Urothelium cell line (cell line): ENCODE data around the gene CDKAL1.
"Not testable (repeated sequence)": the region's sequence is repeated elsewhere in the genome, so short reads cannot be mapped to it uniquely, and the experiment has no call there.

Experiments used
- DNase-seq: peaks from one replicate; pipeline ENCODE4 v3.0.0; 2011; ENCODE audit warnings: low spot score, mixed read lengths
- FAIRE-seq: peaks from 2 replicates; lab custom pipeline; 2011; peaks lifted over from hg19 to GRCh38; lab: Jason Lieb, UNC

CDKAL1 gene

DNA sequence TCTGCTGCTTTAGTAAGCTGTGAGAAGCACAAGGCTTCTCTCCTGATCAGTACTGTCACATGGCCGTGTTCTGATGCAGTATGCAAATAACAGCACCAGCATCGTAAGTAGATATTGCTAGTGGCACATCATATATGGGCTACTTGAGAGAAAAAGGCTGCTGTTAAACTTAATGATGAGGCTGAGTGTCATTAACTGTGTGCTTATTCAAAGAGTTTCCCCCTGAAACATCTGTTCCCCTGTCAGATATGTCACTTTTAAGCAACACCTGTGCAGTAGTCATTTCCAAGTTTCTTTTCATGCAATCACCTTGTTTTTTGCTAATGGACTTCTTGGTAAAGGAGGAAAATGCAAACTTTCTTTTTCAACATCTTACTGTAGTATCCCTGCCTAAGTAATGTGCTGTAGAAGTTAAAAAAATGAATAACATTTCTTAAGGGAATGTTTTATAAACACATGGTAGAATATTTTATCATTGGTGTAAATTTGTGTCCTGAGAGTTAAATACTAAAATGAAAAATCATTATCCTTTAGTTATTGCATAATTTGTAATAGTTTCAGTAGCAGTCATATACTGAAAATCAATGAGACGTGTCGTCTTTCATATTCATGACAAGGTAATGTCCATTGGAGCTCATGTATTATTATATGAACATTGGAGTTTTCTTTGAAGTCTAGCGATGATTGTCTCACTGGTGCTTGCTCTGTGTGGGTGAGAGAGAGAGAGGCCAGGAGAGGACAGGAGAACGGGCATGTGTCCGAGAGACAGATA lies 366.3 kb downstream of the CDKAL1 start:
- FAIRE-seq (no peak), DNase-seq (no peak)

DNA sequence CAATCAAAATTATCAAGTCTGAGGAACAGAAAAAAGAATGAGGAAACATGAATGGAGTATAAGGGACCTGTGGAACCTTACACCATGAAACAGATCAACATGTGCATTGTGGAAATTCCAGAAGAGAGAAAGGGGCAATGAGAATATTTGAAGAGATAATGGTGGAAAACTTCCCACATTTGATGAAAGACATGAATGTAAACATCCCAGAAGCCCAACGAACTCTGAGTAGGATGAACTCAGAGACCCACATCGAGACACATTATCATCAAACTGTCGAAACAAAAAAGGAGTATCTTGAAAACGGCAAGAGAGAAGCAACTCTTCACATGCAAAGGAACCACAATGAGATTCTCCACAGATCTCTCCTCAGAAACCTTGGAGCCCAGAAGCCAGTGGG lies 371.1 kb downstream of the CDKAL1 start:
- no peak for FAIRE-seq
- DNase-seq, result no peak

DNA sequence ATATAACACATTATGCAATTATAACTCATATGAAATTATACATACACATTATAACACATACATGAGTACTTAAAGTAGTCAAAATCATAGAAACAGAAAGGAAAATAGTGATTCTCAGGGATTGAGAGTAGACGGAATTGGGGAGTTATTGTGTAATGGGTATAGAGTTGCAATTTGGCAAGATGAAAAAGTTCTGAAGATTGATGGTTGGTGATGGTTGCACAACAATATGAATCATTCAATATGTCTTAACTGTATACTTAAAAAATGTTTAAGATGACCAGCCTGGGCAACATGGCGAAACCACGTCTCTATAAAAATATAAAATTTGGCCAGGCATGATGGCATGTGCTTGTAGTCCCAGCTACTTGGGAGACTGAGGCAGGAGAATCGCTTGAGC lies 372.7 kb downstream of the CDKAL1 start:
- FAIRE-seq, result no peak

DNA sequence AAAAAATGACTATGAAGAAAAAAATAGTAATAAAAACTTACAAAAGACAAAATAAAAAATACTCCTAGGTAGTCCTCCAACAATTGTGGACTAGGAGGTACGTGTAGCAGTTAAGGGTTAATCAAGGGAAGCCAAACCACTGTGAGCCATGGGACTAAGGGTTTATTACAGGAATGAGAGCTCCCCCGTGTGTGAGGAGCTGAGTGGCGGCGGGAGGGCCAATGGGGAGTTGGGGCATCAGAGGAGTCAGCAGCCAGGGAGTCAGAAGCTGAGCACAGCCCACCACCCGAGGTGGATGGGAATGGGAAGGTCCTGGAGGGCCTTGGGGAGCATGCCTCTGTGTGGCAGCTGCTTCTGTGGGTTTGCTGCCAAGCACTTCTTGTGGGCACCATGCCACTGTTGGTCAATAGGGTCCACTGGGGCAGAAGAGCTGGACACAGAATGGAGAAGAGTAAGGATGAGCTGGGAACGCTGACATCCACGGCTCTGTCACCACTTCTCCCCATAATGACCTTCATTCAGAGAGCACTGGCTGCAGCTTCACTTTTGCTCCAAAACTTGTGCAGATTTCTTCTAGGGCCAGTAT lies 373.3 kb downstream of the CDKAL1 start:
- FAIRE-seq, result no peak
- no peak for DNase-seq

More for the DNA sequence above, 372.7 kb downstream of the CDKAL1 start:
- no peak for DNase-seq

DNA sequence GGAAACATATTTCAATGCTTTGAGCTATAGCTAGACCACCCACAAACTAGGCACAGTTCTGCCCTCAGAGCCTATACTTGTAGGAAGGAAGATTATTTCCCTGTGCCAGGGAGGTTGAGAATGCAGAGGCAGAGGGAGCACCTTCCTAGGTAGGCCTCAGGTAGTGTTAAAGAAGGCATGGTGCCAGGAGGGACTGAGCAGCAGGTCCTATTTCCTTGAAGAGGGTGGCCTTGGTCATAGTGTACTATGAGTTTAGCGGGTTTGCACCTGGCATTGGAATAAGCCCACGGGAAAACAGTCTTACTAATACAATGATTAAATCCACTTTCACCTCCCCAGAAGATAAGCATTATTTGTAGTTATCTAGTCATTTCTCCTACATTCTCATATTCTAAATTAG lies 375.4 kb downstream of the CDKAL1 start:
- no peak for DNase-seq
- FAIRE-seq, result no peak

DNA sequence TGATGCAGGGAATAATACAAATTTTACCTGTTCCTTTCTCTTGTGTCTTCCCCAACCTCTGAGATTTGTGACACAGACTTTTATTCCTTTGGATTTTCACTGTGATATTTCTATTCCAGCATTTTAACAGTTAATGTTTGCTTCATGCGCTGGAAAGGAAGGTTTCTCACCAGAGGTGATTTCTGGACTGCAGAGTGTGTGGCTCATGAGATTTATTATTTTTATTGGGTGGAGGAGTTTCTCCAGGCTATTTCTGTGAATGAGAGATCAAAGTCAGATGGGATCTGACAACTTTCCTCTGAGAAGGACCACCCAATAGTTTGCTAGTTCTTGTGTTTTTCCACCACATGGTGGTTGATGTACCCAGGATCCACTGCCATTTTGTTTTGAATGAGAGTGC lies 377.5 kb downstream of the CDKAL1 start:
- no peak for FAIRE-seq
- no peak for DNase-seq

DNA sequence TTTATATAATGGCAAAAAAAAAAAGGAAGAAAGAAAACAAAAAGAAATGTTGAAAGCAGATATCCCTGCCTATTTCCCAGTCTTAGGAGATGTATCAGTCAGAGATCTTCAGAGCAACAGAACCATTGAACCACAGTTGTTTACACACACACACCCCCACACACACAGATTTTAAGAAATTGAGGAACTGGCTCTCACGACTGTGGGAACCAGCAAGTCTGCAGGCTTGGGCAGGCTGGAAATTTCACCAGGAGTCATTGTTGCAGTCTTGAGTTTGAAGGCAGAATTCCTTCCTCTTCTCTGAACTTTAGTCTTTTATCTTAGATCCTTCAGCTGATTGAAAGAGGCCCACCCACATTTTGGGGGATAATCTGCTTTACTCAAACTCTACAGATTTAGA lies 380.9 kb downstream of the CDKAL1 start:
- DNase-seq (no peak), FAIRE-seq (no peak)

DNA sequence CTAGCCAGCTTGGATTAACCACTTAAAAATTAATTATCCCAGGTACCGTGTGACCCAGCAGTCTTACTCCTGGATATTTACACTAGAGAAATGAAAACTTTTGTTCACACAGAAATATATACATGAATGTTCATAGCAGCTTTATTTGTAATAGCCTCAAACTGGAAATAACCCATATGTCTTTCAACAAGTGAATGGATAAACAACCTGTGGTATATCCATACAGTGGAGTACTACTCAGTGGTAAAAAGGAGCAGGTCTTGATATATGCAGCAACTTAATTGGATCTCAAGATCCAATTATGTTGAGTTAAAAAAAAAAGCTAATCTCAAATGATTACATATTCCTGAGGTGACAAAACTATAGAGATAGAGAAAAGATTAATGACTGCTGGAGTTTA lies 381.4 kb downstream of the CDKAL1 start:
- DNase-seq, result no peak
- no peak for FAIRE-seq

DNA sequence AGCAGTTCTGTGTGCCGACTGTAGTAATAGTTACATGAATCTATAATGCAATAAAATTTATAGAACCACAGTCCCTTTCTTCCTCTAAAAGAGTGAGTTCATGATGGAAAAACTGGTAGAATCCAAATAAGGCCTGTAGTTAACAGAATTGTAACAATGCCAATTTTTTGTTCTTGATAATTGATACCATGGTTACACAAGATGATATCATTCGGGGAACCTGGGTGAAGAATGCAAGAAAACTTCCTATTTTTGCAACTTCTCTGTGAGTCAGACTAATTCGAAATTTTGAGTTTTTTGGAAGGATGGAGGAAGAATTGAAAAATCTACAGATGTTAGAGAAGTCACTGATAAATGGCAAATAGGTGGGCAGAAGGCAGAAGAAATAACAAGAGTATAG lies 381.8 kb downstream of the CDKAL1 start:
- FAIRE-seq, result no peak
- DNase-seq, result no peak

DNA sequence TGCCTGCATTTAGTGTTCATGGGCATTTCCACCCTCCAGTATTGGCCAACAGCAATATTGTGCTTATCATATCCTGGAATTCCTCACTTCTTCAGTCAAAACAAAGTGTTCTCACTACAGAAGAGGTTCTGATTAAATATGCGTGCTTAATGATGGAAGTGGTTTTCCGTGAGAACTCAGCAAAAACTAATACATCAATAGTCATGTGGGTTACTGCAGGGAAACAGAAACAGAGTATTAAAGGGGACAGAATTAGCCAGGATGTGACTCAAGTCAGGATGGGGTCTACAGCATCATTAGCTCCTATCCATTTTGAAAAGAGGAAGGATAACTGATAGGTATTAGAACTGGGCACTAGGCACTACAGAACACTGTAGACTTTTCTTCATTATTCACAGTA lies 384.6 kb downstream of the CDKAL1 start:
- DNase-seq, result no peak
- FAIRE-seq, result no peak

DNA sequence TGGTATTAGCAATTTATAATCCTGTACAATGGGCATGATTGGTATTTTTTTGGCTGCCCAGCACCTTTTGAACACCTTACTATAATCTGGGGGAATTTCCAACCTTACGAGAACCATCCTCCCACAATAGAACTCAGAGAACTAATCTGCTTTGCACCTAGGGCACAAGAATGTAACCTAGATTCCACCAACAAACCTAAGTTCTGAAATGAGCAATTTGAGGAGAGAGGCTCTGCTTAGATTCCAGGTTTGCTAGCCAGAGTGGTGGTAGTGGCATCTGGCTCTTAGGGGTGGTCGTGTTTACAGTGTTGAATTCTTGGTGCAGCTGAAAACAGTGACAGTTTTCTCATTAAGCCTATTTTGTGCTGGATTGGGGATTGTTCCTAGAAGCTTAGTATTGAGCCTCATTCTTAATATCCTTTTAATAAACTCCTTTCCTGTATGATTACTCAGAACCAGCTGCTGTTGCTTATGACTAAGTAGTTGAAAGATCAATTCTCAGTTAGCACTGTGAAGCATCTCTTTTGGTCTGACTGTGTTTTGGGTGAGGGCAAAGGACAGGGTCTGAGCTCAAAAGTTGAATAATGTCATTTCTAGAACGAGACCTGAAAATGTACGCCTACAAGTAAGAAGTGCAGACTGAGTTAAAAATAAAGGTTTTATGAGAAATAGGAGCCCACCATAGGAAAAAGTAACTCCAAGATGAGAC lies 385.6 kb downstream of the CDKAL1 start:
- DNase-seq (no peak), FAIRE-seq (no peak)

DNA sequence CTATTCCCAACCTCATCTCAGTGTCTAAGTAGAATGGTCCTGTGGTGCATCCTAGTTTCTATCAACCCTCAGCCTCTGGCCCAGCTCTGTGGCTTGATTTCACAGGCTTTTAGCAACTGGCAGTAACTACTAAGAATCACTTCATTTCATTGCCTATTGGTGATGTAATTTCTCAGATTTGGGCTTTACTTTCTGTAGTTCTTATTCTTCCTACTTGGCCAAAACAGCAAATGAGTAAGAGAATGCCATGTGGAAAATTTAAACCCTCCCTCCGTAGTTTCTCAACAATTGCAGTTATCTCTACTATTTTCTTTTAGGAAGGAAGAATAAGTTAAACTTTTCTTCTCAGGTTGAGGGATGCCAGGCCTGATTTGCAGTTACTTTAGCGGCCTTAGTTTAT lies 387.3 kb downstream of the CDKAL1 start:
- FAIRE-seq, result no peak
- no peak for DNase-seq

DNA sequence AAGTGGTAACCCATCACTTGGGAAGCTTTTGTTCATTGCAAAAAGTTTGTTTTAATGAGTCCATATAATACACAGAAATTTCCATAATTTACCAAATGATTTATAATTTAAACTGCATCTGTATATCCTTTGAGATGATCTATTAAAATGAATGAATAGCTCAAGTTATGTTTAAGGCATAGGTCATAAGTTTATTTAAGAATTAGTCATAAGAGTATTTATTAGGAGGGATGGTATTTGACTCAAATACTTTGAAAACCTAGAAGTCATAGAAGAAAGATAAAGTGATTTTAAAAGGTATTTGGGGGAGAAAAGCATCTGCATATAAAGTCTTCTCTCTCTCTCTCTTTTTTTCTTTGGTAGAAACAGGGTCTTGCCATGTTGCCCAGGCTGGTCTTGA lies 388.5 kb downstream of the CDKAL1 start:
- DNase-seq (no peak), FAIRE-seq (no peak)

DNA sequence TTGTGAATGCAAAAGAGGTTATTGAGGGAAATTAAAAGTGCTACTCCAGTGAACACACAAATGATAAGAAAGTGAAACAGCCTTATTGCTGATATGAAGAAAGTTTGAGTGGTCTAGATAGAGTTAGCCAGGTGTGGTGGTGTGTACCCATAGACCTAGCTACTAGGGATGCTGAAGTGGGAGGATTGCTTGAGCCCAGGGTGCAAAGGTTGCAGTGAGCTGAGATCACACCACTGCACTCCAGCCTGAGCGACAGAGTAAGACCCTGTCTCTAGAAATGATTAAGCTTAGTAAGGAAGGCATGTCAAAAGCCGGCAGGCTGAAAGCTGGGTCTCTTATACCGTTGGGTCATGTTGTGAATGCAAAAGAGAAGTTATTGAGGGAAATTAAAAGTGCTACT lies 389.8 kb downstream of the CDKAL1 start:
- FAIRE-seq, DNase-seq: not testable (repeated sequence)

DNA sequence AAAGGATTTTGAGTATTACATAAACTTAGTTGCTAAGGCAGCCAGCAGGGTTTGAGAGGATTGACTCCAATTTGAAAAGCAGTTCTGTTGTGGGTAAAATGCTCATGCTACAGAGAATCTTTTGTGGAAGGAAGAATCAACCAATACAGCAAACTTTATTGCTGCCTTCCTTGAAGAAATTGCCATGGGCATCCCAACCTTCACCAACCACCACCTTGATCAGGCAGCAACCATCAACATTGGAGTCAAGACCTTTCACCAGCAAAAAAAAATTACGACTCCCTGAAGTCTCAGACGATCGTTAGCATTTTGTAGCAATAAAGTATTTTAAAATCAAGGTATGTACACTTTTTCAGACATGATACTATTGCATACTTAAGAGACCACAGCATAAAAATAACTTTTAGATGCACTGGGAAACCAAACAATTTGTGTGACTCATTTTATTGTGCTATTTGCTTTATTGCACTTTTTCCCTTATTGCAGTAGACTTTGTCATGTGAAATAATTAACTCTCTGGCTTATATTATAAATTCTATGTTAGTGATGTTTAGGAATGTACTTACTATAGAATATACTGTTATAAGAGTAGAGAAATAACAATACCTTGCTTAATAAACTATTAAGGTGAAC lies 390.8 kb downstream of the CDKAL1 start:
- FAIRE-seq (no peak), DNase-seq (no peak)

DNA sequence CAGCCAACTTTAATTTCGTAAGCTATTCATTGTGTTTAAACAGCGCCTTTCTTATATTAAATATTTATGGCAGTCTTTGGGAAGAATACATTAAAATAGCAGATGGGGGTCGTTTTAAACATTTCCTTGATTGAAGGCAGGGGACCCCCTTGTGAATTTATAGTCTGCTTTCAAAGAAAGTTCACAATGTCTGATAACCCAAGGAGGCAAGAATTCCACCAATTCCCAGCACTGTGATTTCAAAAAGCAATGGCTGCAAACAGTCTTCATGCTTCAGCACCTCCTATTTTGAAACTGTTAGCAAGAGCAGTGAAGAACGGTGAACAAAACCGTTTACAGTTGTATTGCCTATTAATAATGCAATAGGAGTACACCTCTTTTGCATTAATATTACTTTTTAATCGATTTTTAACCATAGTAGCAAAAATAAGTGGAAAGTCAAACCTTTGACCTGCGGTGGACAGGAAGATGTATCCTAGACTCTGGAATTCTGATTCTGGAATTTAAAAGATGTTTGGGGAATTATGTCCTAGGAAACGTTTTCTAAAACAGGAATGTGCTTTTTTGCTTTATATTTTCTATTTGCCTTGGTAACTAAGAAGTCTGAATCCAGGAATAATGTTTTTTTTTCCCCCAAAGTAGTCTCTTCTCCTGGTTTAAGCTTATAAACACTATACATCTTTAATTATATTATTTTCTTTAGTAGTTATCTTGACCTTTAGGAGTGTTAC lies 393.0 kb downstream of the CDKAL1 start:
- FAIRE-seq (no peak), DNase-seq (no peak)

DNA sequence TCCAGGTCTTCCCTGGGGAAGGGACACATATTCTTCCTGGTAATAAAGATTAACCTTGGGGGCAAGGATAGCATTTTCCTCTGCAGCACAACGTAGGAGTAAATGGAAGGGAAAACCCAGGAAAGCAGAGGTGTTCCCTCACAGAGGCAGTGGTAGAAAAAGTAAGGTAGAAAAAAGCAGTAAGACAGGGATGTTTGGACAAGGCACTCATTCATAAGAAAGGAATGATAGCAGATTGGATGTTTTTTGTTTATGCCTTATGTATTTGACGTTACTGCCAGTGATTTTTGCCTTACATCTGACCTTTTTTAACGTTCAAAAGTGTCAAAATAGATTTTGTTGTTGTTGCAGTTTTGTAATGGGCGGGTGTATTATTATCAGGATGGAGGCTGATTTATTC lies 395.0 kb downstream of the CDKAL1 start:
- FAIRE-seq (no peak), DNase-seq (no peak)

DNA sequence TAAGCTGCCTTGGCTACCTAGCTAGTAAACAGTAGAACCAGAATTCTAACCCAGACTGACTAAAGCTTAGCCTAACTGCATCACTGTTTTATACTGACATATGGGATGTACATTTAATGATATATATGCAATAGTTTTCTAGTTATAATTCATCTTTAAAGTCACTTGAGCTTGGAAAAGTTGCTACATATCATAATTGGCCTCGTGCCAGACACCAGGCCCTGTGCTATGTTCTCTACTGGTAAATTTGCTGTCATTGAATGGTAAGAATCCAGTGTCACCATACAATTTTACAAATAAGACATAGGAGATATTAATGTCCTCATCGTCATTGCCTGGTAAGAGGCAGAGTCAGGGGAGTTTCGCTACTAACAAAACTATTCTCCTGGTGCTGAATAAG lies 396.8 kb downstream of the CDKAL1 start:
- no peak for FAIRE-seq
- no peak for DNase-seq

DNA sequence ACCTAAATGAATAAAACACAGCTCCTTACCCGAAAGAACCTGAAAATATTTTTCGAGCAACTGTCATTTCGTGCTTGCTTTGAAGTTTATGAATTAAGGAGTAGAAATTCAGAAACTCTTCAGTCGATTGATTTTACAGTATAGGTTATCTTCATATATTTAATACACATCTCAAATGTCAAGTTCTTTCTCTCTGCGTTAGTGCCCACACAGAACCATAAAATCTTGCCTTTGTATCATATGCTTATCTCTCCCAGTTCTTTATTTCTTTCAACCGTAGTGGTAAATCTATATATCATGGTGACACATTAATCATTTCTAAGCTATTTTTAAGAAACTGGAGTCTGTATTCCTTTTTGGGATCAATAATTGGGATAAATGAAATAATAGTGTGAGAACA lies 397.5 kb downstream of the CDKAL1 start:
- FAIRE-seq, result no peak
- no peak for DNase-seq

DNA sequence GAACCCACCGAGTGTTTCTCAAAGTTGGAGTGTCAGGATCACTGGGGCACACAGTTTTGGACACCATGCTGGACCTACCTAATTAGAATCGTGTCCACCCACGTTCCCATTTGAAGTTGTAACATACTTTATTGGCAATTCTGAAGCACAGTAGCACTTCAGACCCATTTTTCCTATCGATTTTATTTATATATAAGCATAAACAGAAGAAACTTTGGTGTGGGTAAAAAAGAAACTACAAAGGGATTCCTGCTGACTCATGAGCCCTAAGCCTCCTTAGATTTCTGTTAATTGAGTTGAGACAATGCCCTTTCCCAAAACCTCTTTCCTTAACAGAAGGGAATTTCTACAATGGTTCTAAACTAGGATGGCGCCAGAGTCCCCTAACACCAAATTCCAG lies 398.0 kb downstream of the CDKAL1 start:
- no peak for FAIRE-seq
- no peak for DNase-seq
